GM18868 (cell line): ENCODE data around the gene SUMO1.
A peak's percentile ranks its signal among the peaks of the same experiment; 100 is the strongest.
"Not testable (repeated sequence)": the region's sequence is repeated elsewhere in the genome, so short reads cannot be mapped to it uniquely, and the experiment has no call there.

Experiments used
- ATAC-seq: cut with Tn5 transposase; IDR thresholded peaks from one replicate; pipeline ENCODE4 v1.9.1; 2021; ENCODE audit warnings: mild to moderate bottlenecking, moderate library complexity; ENCODE audit not compliant: unreplicated experiment

SUMO1 gene

DNA sequence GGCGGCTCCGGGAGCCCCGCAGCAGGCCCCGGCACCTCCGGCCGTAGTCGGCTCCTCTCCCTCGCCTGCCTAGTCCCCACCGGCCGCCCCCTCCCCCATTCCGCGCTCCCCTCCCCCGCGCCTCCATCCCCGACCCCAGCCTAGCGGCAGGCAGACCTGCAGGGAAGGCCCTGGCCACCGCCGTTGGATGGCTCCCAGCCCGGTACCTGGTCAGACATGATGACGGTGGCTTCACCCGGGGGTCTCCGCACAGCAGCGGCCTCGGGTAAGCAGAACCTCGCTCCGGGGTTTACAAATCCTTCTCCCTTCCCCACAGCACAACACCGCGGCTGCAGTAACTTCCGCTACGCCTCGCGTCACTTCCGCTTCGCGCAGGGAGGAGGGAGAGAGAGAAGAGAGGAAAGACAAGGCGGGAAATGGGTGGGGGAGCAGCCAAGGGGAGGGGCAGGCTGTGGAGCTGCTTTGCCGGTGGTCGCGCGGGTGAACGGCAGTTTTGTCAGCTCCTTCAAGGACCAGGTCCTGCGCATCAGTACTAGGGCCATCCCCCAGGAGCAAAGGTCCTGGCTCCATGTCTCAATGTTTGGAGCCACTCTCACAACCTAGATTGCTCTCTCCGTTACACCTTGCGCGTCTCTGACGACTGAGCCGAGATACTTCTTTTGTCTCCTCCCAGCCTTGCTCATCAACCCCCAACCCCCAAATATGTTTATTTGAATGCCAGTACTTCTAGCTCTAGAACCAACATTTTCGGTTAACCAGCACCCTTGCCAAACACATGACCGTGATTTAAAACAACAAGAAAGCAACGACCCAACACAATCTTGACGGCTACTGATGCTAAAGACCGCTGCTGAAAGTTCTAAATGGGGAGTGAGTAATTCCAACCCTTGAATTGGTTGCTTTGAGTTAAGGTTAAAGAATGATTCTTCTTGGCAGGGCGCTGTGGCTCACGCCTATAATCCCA is at the start of gene SUMO1:
Gene SUMO1, minus strand, starts transcription at position 364 of the 964 bp plus-strand sequence. Its CDS starts 146 bp downstream, at position 218.
- peak; percentile 99 for ATAC-seq

- ATAC-seq, result no peak
Observed at GRCh38 chr2:202286595-202286994, 48.2 kb upstream of the SUMO1 start.

DNA sequence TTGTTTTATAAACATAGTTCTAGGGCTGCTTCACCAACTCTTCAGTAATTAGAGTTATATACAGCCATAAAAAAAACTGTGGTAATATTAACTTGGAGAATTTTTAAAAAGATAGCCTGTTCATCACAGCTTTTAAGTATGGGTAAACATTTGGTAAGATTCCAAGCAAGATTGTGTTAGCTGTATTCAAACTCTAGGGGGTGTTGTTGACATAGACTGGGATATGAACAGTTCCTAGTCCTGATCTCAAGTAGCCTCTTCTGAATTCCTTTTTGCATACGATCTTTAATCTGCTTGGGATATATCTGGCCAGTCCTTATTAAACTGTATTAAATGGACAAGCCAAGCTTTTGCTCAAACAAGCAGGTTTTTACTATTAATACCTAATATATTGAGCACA is 40.5 kb upstream of the SUMO1 start:
- ATAC-seq, result no peak

- peak; percentile 73 for ATAC-seq
Observed at GRCh38 chr2:202278036-202278760, 39.8 kb upstream of the SUMO1 start.

- ATAC-seq, result not testable (repeated sequence)
Observed at GRCh38 chr2:202276078-202276720, 37.8 kb upstream of the SUMO1 start.

GRCh38 chr2:202270487-202270886 is 32.1 kb upstream of the SUMO1 start:
- ATAC-seq, result no peak

DNA sequence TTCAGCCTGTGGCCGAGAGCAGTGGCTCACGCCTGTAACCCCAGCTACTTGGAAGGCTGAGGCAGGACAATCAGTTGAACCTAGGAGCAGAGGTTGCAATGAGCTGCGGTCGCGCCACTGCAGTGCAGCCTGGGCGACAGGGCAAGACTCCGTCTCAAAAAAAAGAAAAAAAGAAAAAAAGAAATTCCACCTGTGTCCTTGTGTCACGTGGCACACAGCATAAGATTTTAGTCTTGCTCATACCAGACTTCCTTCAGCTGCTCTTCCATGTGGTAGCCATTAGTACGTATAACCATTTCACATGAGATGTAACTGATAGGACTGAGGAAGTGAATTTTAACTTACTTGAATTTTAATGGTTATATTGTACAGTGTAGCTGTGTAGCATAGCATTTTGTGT is 31.2 kb upstream of the SUMO1 start:
- no peak for ATAC-seq

DNA sequence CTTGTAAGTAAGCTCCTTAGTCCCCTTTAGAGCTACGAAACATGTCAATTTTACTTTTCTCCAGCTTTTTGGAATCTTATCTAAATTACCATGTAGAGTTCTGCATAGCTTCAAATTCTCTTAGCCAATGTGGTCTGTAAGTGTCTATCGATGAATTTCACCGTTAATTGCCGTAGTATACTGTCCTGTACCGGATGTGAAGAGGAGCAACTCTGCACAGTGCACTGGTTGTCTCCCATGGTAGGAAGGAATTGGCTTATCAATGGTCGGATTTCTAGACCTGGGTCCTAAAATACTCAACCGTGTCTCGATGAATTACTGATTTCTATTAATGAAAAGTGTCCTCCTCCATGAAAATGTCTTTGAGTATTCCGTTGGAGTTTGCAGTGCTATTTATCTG is 29.1 kb upstream of the SUMO1 start:
- ATAC-seq, result no peak

- ATAC-seq, result peak; percentile 82
Observed at GRCh38 chr2:202265467-202266277, 27.3 kb upstream of the SUMO1 start, which contains the start of gene NOP58. TSS of gene NOP58 (plus strand) at chr2:202265763. CDS start at chr2:202265942, 179 bp downstream.

GRCh38 chr2:202261531-202261930 is 23.1 kb upstream of the SUMO1 start:
- no peak for ATAC-seq

GRCh38 chr2:202251494-202251893 is 13.1 kb upstream of the SUMO1 start:
- ATAC-seq, result no peak

DNA sequence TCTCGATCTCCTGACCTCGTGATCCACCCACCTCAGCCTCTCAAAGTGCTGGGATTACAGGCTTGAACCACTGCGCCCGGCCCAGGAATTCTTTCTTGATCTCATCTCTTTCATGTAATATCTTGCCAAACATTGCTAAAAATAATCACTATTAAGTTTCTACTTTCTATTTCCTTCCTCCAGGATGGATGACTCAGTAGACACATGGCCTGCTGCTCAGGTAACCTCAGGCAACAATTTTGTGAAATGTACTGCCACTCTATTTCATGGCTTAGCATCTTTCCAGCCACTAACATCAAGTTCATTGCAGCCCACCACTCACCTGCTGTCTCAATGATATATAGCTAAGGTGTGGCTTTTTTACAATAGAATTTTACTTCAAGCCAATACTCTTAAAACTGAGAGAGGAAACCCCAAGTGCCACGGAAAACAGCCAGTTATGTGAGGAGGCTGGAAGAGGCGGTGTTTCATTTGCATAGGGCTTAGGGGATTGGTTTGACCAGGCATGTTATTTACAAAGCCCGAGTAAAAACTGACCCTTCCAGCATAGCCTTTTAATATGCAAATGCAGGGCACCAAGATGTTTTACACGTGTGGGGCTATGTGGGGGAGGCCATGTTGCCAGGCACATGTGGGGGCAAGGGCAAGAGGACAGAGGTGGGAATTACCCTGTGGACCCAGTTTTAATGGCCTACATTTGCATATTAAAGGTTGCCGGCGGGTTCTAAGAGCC is 11.3 kb upstream of the SUMO1 start:
- ATAC-seq, result no peak

GRCh38 chr2:202247710-202248109 is 9.3 kb upstream of the SUMO1 start:
- not testable (repeated sequence) for ATAC-seq

- peak; percentile 23 for ATAC-seq
Observed at GRCh38 chr2:202237787-202238233, 587 bp downstream of the SUMO1 start.

GRCh38 chr2:202221873-202222272 is 16.5 kb downstream of the SUMO1 start:
- no peak for ATAC-seq

DNA sequence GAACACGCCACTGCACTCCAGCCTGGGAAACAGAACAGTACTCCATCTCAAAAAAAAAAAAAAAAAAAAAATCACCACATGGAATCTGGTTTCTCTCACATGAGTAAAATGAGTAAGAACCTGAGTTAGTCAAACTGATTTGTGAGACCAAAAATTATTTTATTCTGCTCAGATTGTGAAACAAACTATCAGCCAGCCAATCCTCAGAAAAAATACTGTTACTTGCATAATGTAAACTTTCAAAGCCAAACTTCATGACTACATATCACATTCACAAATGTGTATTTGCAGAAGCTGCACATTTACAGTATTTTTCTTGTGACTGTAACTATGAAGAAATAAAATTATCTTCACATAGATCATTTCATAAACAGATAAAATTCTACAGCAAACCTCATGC is 23.2 kb downstream of the SUMO1 start:
- ATAC-seq, result no peak

- ATAC-seq, result no peak
Observed at GRCh38 chr2:202208526-202208925, 29.9 kb downstream of the SUMO1 start.

DNA sequence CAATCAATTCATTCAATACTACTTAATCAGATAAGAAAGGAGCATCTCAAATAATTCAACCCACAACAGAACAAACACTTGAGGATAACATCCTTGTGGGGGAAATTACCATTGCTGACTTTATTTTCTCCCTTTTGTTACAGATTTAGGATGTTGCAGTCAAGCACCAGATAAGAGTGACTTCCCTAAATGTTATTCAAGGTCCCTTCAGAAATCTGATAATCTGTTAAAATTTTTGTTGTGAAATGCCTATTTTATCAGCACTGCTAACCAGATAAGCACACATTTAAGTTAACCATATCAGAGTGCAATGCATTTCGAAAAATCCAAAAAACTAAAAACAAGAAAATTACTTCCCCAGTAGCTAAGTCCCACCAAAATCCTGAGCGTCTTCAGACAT is 33.5 kb downstream of the SUMO1 start:
- ATAC-seq, result no peak

DNA sequence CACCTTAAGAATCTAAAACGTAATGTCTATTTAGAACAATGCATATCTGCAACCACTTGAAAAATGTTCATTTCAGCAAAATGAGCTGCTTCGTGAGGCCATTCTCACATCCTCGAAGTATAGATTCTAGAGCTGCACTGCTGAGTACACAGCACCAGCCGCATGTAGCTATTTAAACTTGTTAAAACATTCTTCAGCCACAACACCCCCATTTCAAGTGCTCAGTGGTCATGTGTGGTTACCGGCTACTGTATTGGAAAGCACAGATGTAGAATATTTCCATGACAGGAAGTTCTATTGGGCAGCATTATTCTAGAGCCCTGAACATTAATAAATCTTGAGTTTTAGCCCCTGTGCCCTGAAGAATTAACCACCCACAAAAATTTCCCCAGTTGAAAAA is 35.0 kb downstream of the SUMO1 start:
- no peak for ATAC-seq
